Upper lobe of left lung (tissue), 6 donors: ENCODE measurements around the gene NT5E. TPM values are rescaled to one million over a fixed set of nuclear protein-coding genes. Genes with fewer than 3 reads are reported as not detected.

ENCODE experiments used
- ATAC-seq, 2 donors: fragments of 200-7000 bp; cut with Tn5 transposase; one replicate each; pipeline ENCODE4 v1.9.1; 2022; ENCODE audit warnings: mild to moderate bottlenecking in 2 of 2, moderate library complexity in 2 of 2; ENCODE audit not compliant: low FRiP score in 2 of 2
- DNase-seq, 2 donors: peaks; one replicate each; pipeline ENCODE4 v3.0.0-alpha.2; 2019 to 2020
- H3K27ac ChIP-seq, 4 donors: fragments of 200-600 bp; sonication (generic); one replicate each; pipeline ENCODE4 v1.5.1; 2016 to 2019
- H3K27me3 ChIP-seq, 4 donors: fragments of 200-600 bp; sonication (generic); one replicate each; pipeline ENCODE4 v1.5.1; 2017 to 2019
- H3K36me3 ChIP-seq, 4 donors: fragments of 200-600 bp; sonication (generic); one replicate each; pipeline ENCODE4 v1.5.1; 2016 to 2019
- H3K4me1 ChIP-seq, 4 donors: fragments of 200-600 bp; sonication (generic); one replicate each; pipeline ENCODE4 v1.5.1; 2018 to 2019
- H3K4me3 ChIP-seq, 4 donors: fragments of 200-600 bp; sonication (generic); one replicate each; pipeline ENCODE4 v1.5.1; 2017 to 2019; ENCODE audit warnings: mild to moderate bottlenecking in 2 of 4, moderate library complexity in 1 of 4
- H3K9me3 ChIP-seq, 4 donors: fragments of 200-600 bp; sonication (generic); one replicate each; pipeline ENCODE4 v1.5.1; 2018 to 2019
- EP300 ChIP-seq, 4 donors: sonication (generic); formaldehyde crosslinking; IDR thresholded peaks; one replicate each; pipeline ENCODE4 v1.5.1; 2017; ENCODE audit warnings: antibody characterized with exemption in 4 of 4, control low read depth in 2 of 4
- POLR2A ChIP-seq, 4 donors: fragments of 450-650 bp; IDR thresholded peaks; one replicate each; pipeline ENCODE4 v1.5.1; 2016 to 2017; ENCODE audit warnings: antibody characterized with exemption in 4 of 4, mild to moderate bottlenecking in 2 of 4
- POLR2AphosphoS5 ChIP-seq, 2 donors: sonication (generic); formaldehyde crosslinking; IDR thresholded peaks; one replicate each; pipeline ENCODE4 v1.5.1; 2017; ENCODE audit warnings: antibody characterized with exemption in 2 of 2
- WGBS, 2 donors: methylation state at CpG; one replicate each; pipeline ENCODE4 v1.1.5; 2017 to 2018; 5-methylcytosine and 5-hydroxymethylcytosine counted together
- total RNA-seq, 6 donors: library from RNA; depleted of rRNA in 4 of 6; stranded (reverse); fragments of >200 nt in 4 of 6; gene quantifications; one replicate each; pipeline versions ENCODE4 v1.1.0 to v1.2.1, GENCODE V29; 2016 to 2021
- TF ChIP-seq, protein P1 (sequence below), 6 experiments: fragments of 450-650 bp in 4 of 6; fragments of 200-600 bp in 2 of 6; sonication (generic) in 2 of 6; IDR thresholded peaks; one replicate each; pipeline ENCODE4 v1.5.1; 2016 to 2019; ENCODE audit warnings: antibody characterized with exemption in 6 of 6
- donor health status: DM: no; HTN: no; CAD: no; lungs with moderate emphysema.
- donor health status: DM: no; HTN: yes; CAD: no; lungs with severe emphysema.

The NT5E gene
- total RNA-seq, 6 donors from 2014 or later = 1.4 to 17.8 (median 9.6) TPM

DNA sequence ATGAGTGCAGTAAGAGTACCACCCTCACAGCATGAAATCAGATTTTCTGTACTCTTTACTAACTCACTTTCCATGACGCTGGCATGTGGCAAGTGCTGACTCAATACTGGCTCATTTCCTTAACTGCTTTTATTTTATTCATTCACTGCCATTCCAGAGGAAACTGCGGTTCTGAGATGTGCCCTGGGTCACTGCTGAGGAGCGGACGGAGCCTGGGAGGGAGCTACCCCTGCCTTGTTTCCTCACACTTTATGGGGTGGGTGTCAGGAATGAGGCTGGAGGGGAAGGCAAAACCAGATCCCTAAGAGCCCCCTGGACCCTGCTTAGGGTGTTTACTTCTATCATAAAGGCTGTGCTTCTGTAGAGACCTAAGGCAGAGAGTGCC is 14.4 kb downstream of the NT5E start:
- peak; percentile 28 to 30 for ATAC-seq
- Histone ChIP-seq H3K27me3 (no peaks in the 10 kb centered on the region), H3K36me3 (no peaks in the 10 kb centered on the region), H3K27ac (no peak overlapping the region), H3K9me3 (no peaks in the 10 kb centered on the region), H3K4me1 (peaks cover 3 to 25% (median 13%) of the 10 kb centered on the region in 4 donors), H3K4me3 (no peak overlapping the region)
- TF ChIP-seq POLR2AphosphoS5 (IDR thresholded peaks at IDR 0.05) (no peak), EP300 (IDR thresholded peaks at IDR 0.05) (no peak), POLR2A (IDR thresholded peaks at IDR 0.05) (no peak)
- TF ChIP-seq, protein P1, sequence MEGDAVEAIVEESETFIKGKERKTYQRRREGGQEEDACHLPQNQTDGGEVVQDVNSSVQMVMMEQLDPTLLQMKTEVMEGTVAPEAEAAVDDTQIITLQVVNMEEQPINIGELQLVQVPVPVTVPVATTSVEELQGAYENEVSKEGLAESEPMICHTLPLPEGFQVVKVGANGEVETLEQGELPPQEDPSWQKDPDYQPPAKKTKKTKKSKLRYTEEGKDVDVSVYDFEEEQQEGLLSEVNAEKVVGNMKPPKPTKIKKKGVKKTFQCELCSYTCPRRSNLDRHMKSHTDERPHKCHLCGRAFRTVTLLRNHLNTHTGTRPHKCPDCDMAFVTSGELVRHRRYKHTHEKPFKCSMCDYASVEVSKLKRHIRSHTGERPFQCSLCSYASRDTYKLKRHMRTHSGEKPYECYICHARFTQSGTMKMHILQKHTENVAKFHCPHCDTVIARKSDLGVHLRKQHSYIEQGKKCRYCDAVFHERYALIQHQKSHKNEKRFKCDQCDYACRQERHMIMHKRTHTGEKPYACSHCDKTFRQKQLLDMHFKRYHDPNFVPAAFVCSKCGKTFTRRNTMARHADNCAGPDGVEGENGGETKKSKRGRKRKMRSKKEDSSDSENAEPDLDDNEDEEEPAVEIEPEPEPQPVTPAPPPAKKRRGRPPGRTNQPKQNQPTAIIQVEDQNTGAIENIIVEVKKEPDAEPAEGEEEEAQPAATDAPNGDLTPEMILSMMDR (IDR thresholded peaks at IDR 0.05) = no peak
- 32 to 60% methylated on average over 4 of the region's 4 CpGs for WGBS, 2 donors
- peak in 1 of 2 donors; percentile 26 for DNase-seq

DNA sequence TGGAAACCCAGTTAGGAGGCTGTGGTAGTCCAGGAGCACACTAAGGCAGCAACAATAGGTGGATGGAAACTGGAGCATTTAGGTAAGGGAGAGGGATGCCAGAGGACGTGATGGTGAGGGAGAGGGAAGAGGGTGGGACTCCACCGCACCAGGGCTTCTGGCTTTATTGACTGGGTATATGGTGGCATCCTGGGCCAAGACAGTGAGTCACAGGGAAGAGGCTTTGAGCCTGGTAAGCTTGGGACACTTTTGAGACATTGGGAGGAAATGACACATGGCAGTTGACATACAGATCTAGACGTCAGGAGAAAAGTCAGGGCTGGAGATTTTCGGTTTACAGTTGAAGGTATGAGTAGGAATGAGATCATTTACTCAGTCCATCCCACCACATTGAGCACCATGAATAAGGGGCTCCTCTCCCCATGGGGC is 14.9 kb downstream of the NT5E start:
- no peak for DNase-seq
- H3K36me3 ChIP-seq = no peaks in the 10 kb centered on the region
- H3K4me1 ChIP-seq = peaks cover 3 to 25% (median 13%) of the 10 kb centered on the region in 4 donors
- peak in 1 of 2 donors; percentile 14 for ATAC-seq
- no peaks in the 10 kb centered on the region for H3K9me3 ChIP-seq
- H3K4me3 ChIP-seq = no peak overlapping the region
- WGBS, 2 donors = 54 to 68% methylated on average over 4 of the region's 4 CpGs
- no peak overlapping the region for H3K27ac ChIP-seq
- no peak for TF ChIP-seq POLR2AphosphoS5 (IDR thresholded peaks at IDR 0.05)
- TF ChIP-seq, protein P1 (IDR thresholded peaks at IDR 0.05) = no peak
- TF ChIP-seq POLR2A (IDR thresholded peaks at IDR 0.05) = no peak
- no peak for TF ChIP-seq EP300 (IDR thresholded peaks at IDR 0.05)
- H3K27me3 ChIP-seq = no peaks in the 10 kb centered on the region

DNA sequence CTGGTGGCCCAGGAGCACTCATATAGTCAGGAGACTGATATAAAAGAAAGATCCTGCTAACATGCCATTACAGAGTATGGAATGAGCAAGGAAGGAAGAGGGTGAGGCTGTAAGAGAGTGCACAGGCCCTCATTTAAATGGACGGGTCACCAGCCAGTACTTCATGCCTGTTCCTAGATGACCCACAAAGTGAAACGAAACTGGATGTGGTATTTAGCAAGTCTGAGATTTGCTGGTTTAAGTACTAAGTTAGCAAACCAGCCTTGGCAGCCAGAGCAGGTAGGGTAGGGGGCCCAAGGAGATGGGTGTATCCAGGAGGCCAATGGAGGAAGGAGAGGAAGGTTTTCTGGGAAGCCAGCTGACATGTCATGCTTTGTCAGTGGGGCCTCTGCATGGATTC is 15.9 kb downstream of the NT5E start:
- TF ChIP-seq EP300 (IDR thresholded peaks at IDR 0.05) (no peak), POLR2A (IDR thresholded peaks at IDR 0.05) (no peak), POLR2AphosphoS5 (IDR thresholded peaks at IDR 0.05) (no peak)
- TF ChIP-seq, protein P1 (IDR thresholded peaks at IDR 0.05) = no peak
- Histone ChIP-seq H3K27ac (no peak overlapping the region), H3K9me3 (no peaks in the 10 kb centered on the region), H3K4me1 (peaks cover 0 to 19% (median 10%) of the 10 kb centered on the region in 4 donors), H3K4me3 (no peak overlapping the region), H3K36me3 (no peaks in the 10 kb centered on the region), H3K27me3 (no peaks in the 10 kb centered on the region)
- WGBS, 2 donors = 38 to 51% methylated on average over 2 of the region's 2 CpGs
- ATAC-seq (peak in 1 of 2 donors; percentile 27), DNase-seq (no peak)

DNA sequence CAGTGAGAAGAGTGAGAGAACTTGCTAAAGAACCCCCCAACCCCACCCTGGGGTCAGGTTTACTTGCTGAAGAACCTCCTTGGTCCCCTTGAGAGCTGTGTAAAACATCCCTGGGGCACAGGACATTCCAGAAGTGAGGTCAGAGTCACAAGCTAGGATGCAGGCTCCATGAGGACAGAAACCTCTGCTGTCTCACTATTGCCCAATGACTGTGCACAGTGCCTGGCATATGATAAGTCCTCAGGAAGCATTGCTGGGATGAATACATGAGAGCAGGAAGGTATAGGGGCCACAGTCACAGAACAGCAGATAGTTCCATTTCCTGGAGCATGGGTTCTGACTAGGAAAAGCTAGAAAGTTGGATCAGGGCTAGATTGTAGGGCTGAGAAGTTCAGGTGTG is 18.4 kb downstream of the NT5E start:
- Histone ChIP-seq H3K4me1 (peaks cover 0 to 11% (median 0%) of the 10 kb centered on the region in 4 donors), H3K27ac (no peak overlapping the region), H3K36me3 (no peaks in the 10 kb centered on the region), H3K9me3 (no peaks in the 10 kb centered on the region), H3K27me3 (no peaks in the 10 kb centered on the region), H3K4me3 (no peak overlapping the region)
- no peak for DNase-seq
- no peak for ATAC-seq
- TF ChIP-seq POLR2AphosphoS5 (IDR thresholded peaks at IDR 0.05) = no peak
- TF ChIP-seq POLR2A (IDR thresholded peaks at IDR 0.05) = no peak
- no peak for TF ChIP-seq EP300 (IDR thresholded peaks at IDR 0.05)
- TF ChIP-seq, protein P1 (IDR thresholded peaks at IDR 0.05) = no peak

DNA sequence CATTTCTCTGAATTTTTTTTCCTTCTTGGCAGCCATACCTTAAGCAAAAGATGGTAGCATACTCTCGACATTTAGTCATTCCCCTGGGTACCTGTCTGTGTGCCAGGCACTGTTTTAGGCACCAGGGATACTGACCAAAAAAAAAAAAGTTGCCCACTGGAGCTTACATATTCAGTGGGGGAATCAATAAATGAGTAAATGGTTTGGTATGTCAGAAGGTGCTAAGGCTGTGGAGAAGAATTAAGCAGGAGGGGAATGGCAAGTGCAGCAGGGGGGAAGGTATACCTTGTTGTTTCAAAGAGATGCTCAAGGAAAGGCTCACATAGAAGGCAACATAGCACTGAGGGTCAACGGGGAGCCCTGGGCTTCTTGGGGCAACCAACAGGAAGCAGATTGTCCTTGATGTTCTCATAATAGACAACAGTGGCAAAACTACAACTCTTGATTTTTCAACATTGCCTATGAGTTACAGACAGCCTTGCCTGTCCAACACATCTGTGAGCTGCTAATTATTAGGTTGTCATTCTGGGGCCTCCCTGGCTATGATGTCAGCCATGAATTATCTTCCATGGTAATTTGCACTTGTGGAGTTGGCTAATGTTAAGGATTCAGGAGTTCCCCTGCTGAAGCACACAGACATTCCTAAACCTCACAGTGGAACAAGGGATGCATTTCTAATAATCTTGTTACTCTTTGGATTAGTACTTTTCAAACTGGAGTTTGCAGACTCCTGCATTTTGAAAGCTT is 19.6 kb downstream of the NT5E start:
- Histone ChIP-seq H3K27me3 (no peaks in the 10 kb centered on the region), H3K9me3 (no peaks in the 10 kb centered on the region), H3K27ac (no peak overlapping the region), H3K36me3 (no peaks in the 10 kb centered on the region), H3K4me3 (no peak overlapping the region), H3K4me1 (peaks cover 0 to 10% (median 0%) of the 10 kb centered on the region in 4 donors)
- TF ChIP-seq EP300 (IDR thresholded peaks at IDR 0.05) (no peak), POLR2A (IDR thresholded peaks at IDR 0.05) (no peak), POLR2AphosphoS5 (IDR thresholded peaks at IDR 0.05) (no peak)
- TF ChIP-seq, protein P1 (IDR thresholded peaks at IDR 0.05) = no peak
- DNase-seq (no peak), ATAC-seq (no peak)
- 68 to 76% methylated on average over 2 of the region's 2 CpGs for WGBS, 2 donors
